ENCODE data around the gene DIP2B. TPM values are rescaled to one million over a fixed set of nuclear protein-coding genes. Genes with fewer than 3 reads are reported as not detected.
A peak's percentile ranks its signal among the peaks of the same experiment; 100 is the strongest.

The DIP2B gene
- total and polyA plus RNA-seq, 2 of the 13 experiments (the other 11 are each of a cell fraction or from before 2014, with no cell fraction given): 32.1 to 35.8 TPM

DNA sequence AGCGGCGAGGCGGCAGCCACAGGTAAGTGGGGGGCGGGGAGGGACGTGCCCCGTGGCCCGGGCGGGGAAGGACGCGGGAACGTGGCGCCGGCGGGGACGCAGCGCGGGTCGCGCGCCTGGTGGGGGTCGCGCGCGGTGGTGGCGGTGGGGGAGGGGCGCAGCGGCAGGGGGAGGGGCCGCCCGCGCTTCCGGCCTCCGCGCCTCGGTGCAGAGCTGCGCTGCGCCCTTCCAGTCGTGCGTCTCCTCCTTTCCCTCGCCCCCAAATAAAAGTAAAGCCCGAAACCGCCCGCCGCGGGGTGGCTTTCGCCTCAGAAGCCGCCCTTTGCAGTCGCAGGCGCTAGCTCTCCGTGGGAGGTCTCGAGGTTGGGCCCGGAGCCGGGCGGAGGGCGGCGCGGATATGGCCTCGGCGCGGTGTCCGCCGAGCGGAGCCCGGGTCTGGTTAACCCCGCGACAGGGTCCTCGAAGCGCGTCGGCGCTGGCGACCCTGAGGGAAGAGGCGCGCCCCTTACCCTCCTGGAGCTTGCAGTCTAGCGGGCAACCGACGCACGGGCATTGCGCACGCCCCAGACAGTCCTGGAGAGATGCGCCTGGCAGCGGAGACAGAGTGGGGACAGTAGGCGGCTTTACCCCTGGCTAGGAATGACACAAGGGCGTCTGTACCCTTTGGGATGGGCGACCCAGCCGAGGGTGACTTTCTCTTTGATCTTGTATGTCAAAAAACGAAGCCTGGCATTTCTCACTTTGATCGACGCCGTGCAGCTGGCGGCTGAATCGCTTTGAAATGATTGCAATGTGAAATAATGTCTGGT is 259.7 kb downstream of the DIP2B start (continued):
- TF ChIP-seq, protein P1, sequence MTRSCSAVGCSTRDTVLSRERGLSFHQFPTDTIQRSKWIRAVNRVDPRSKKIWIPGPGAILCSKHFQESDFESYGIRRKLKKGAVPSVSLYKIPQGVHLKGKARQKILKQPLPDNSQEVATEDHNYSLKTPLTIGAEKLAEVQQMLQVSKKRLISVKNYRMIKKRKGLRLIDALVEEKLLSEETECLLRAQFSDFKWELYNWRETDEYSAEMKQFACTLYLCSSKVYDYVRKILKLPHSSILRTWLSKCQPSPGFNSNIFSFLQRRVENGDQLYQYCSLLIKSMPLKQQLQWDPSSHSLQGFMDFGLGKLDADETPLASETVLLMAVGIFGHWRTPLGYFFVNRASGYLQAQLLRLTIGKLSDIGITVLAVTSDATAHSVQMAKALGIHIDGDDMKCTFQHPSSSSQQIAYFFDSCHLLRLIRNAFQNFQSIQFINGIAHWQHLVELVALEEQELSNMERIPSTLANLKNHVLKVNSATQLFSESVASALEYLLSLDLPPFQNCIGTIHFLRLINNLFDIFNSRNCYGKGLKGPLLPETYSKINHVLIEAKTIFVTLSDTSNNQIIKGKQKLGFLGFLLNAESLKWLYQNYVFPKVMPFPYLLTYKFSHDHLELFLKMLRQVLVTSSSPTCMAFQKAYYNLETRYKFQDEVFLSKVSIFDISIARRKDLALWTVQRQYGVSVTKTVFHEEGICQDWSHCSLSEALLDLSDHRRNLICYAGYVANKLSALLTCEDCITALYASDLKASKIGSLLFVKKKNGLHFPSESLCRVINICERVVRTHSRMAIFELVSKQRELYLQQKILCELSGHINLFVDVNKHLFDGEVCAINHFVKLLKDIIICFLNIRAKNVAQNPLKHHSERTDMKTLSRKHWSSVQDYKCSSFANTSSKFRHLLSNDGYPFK (CRISPR knock-in tag; IDR thresholded peaks at IDR 0.05; ENCODE audit: borderline replicate concordance): peak; percentile 62
- no peak for TF ChIP-seq SOX6 (IDR thresholded peaks at IDR 0.05)
- TF ChIP-seq SOX6 (CRISPR knock-in tag; IDR thresholded peaks at IDR 0.05): 0 out of 2 replicates have a peak, but pooled peaks have one; percentile 13
- TF ChIP-seq MED1 (CRISPR knock-in tag; IDR thresholded peaks at IDR 0.05): peak; percentile 56
- no peak for TF ChIP-seq POGZ (CRISPR knock-in tag; IDR thresholded peaks at IDR 0.05)
- TF ChIP-seq, protein P2, sequence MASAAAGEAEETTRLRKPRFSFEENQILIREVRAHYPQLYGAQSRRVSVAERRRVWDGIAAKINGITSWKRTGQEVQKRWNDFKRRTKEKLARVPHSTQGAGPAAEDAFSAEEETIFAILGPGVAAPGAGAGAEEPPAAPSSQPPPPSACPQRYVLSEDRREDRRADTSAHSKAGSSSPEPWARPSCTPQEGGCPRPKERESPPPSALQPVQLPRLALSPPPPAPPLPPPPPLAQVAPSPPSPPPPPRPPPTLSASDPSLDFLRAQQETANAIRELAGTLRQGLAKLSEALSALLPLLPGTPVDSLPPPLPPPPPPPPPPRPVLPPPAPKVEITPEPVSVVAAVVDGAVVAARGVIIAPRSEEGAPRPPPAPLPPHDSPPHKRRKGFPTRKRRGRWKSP (CRISPR knock-in tag; IDR thresholded peaks at IDR 0.05): peak; percentile 91
- TF ChIP-seq SATB2 (CRISPR knock-in tag; IDR thresholded peaks at IDR 0.05): 0 out of 2 replicates have a peak, but pooled peaks have one; percentile 61
- TF ChIP-seq BCL6 (CRISPR knock-in tag; IDR thresholded peaks at IDR 0.05): 0 out of 2 replicates have a peak, but pooled peaks have one; percentile 17
- peak; percentile 63 for TF ChIP-seq ETV5 (CRISPR knock-in tag; IDR thresholded peaks at IDR 0.05; ENCODE audit: borderline replicate concordance)
- TF ChIP-seq GFI1 (CRISPR knock-in tag; IDR thresholded peaks at IDR 0.05; ENCODE audit: borderline replicate concordance): 0 out of 2 replicates have a peak, but pooled peaks have one; percentile 20
- no peak for TF ChIP-seq SRF (IDR thresholded peaks at IDR 0.05; ENCODE audit: low read depth, low read length)
- no peak for TF ChIP-seq MAZ (IDR thresholded peaks at IDR 0.05; ENCODE audit: borderline replicate concordance, low read depth, low read length)
- TF ChIP-seq MAZ (CRISPR knock-in tag; IDR thresholded peaks at IDR 0.05; ENCODE audit: low read depth): peak; percentile 17
- TF ChIP-seq MYC (CRISPR knock-in tag; IDR thresholded peaks at IDR 0.05; ENCODE audit: borderline replicate concordance): no peak
- 0 out of 2 replicates have a peak, but pooled peaks have one; percentile 40 for TF ChIP-seq MED13 (CRISPR knock-in tag; IDR thresholded peaks at IDR 0.05)
- TF ChIP-seq NRL (CRISPR knock-in tag; IDR thresholded peaks at IDR 0.05; ENCODE audit: borderline replicate concordance): peak; percentile 43; the same call in 1 of the 2 replicates
- no peak for TF ChIP-seq ATF7 (IDR thresholded peaks at IDR 0.05)
- TF ChIP-seq ATF7 (CRISPR knock-in tag; IDR thresholded peaks at IDR 0.05): no peak
- no peak for TF ChIP-seq ZMAT5 (CRISPR knock-in tag; IDR thresholded peaks at IDR 0.05; ENCODE audit: borderline replicate concordance, low read depth)
- TF ChIP-seq KDM6A (CRISPR knock-in tag; IDR thresholded peaks at IDR 0.05; ENCODE audit: low read depth): no peak
- peak; percentile 45; the same call in 1 of the 2 replicates for TF ChIP-seq PHF8 (CRISPR knock-in tag; IDR thresholded peaks at IDR 0.05)
- TF ChIP-seq, protein P3, sequence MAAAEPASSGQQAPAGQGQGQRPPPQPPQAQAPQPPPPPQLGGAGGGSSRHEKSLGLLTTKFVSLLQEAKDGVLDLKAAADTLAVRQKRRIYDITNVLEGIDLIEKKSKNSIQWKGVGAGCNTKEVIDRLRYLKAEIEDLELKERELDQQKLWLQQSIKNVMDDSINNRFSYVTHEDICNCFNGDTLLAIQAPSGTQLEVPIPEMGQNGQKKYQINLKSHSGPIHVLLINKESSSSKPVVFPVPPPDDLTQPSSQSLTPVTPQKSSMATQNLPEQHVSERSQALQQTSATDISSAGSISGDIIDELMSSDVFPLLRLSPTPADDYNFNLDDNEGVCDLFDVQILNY (CRISPR knock-in tag; conservative IDR thresholded peaks at IDR 0.05): no peak
